SK-N-SH (cell line): ENCODE results near the gene BTRC. TPM values are rescaled to one million over a fixed set of nuclear protein-coding genes. Genes with fewer than 3 reads are reported as not detected.

Source experiments
- CTCF ChIA-PET: fragments of 300-600, 350-600 bp; formaldehyde crosslinking; extraction: SDS; loops from one replicate; lab custom pipeline; 2021; lab: Yijun Ruan, JAX
- POLR2A ChIA-PET: fragments of 350-600 bp; sonication (Branson Sonifier 250); formaldehyde crosslinking; extraction: SDS; loops from one replicate; lab custom pipeline; 2020; ENCODE audit warnings: antibody characterized with exemption, inconsistent platforms; lab: Yijun Ruan, JAX
- DNase-seq: peaks from one replicate; pipeline ENCODE4 v3.0.0; 2012
- H2AFZ ChIP-seq: fragments of 200-600 bp; sonication (generic); 2 replicates; pipeline ENCODE4 v1.8.1; 2016; ENCODE audit warnings: antibody characterized with exemption, mild to moderate bottlenecking, low read depth
- H3F3A ChIP-seq: fragments of 200-600 bp; sonication (generic); replicated peaks from 2 replicates; pipeline ENCODE3; 2016; ENCODE audit warnings: antibody characterized with exemption, mild to moderate bottlenecking; ENCODE audit not compliant: insufficient read depth
- H3K27ac ChIP-seq, 2 experiments: fragments of 200-500 bp in 1 of 2; fragments of 200-600 bp in 1 of 2; sonication (Bioruptor generic) in 1 of 2; sonication (generic), shearing (Covaris generic) in 1 of 2; 2 replicates each; pipeline versions ENCODE4 v1.5.1 to v1.6.1; 2014 to 2016; ENCODE audit warnings: low read depth in 2 of 2, inconsistent platforms in 1 of 2, low read length in 1 of 2, mild to moderate bottlenecking in 1 of 2, mixed read lengths in 1 of 2
- H3K27me3 ChIP-seq: fragments of 200-600 bp; sonication (generic), shearing (Covaris generic); 2 replicates; pipeline ENCODE4 v1.6.1; 2016; ENCODE audit warnings: mixed run types; ENCODE audit not compliant: insufficient read depth
- H3K36me3 ChIP-seq, 2 experiments: fragments of 200-500 bp in 1 of 2; fragments of 200-600 bp in 1 of 2; sonication (Bioruptor generic) in 1 of 2; sonication (generic) in 1 of 2; replicated peaks in 1 of 2; 2 replicates each; pipeline versions ENCODE3 to v1.5.1; 2014 to 2016; ENCODE audit warnings: low read length in 1 of 2, mild to moderate bottlenecking in 1 of 2; ENCODE audit not compliant: insufficient read depth in 2 of 2, control insufficient read depth in 1 of 2
- H3K4me1 ChIP-seq, 2 experiments: fragments of 200-500 bp in 1 of 2; fragments of 200-600 bp in 1 of 2; sonication (Bioruptor generic) in 1 of 2; sonication (generic), shearing (Covaris generic) in 1 of 2; 2 replicates each; pipeline versions ENCODE4 v1.5.1 to v1.6.1; 2014 to 2016; ENCODE audit warnings: low read depth in 1 of 2, low read length in 1 of 2, mixed run types in 1 of 2; ENCODE audit not compliant: insufficient read depth in 2 of 2, control insufficient read depth in 1 of 2
- H3K4me2 ChIP-seq: fragments of 200-600 bp; sonication (generic), shearing (Covaris generic); 2 replicates; pipeline ENCODE4 v1.6.1; 2017; ENCODE audit warnings: mixed run types
- H3K4me3 ChIP-seq, 2 experiments: fragments of 200-500 bp in 1 of 2; fragments of 200-600 bp in 1 of 2; sonication (Bioruptor generic) in 1 of 2; sonication (generic), shearing (Covaris generic) in 1 of 2; 2 replicates each; pipeline versions ENCODE4 v1.5.1 to v1.8.1; 2014 to 2016; ENCODE audit warnings: low read depth in 2 of 2, inconsistent platforms in 1 of 2, low read length in 1 of 2, mild to moderate bottlenecking in 1 of 2, mixed read lengths in 1 of 2, moderate library complexity in 1 of 2
- H3K79me2 ChIP-seq: fragments of 200-600 bp; sonication (generic); 2 replicates; pipeline ENCODE4 v1.8.1; 2017; ENCODE audit warnings: mild to moderate bottlenecking; ENCODE audit not compliant: insufficient read depth
- H3K9ac ChIP-seq: fragments of 200-600 bp; sonication (generic); 2 replicates; pipeline ENCODE4 v1.6.1; 2017; ENCODE audit warnings: mixed run types
- H3K9me2 ChIP-seq: fragments of 200-600 bp; sonication (generic); 2 replicates; pipeline ENCODE4 v1.6.1; 2017; ENCODE audit warnings: mixed run types
- H3K9me3 ChIP-seq: fragments of 200-600 bp; sonication (generic); 2 replicates; pipeline ENCODE4 v1.6.1; 2017; ENCODE audit warnings: mixed run types, mild to moderate bottlenecking, moderate library complexity
- H4K20me1 ChIP-seq: fragments of 200-600 bp; sonication (generic); 2 replicates; pipeline ENCODE4 v1.6.1; 2017; ENCODE audit warnings: mild to moderate bottlenecking, mixed run types; ENCODE audit not compliant: insufficient read depth
- ELF1 ChIP-seq: IDR thresholded peaks from 2 replicates; pipeline ENCODE4 v1.4.0; 2012
- FOXM1 ChIP-seq: IDR thresholded peaks from 2 replicates; pipeline ENCODE4 v1.4.0; 2012; ENCODE audit warnings: low read depth, mild to moderate bottlenecking
- GATA2 ChIP-seq: sonication (generic); formaldehyde crosslinking; IDR thresholded peaks from 2 replicates; pipeline ENCODE4 v1.5.0; 2020; ENCODE audit warnings: mild to moderate bottlenecking, missing genetic modification reagents
- NFIC ChIP-seq: IDR thresholded peaks from 2 replicates; pipeline ENCODE4 v1.4.0; 2012; ENCODE audit warnings: borderline replicate concordance
- NRF1 ChIP-seq: IDR thresholded peaks from 2 replicates; pipeline ENCODE4 v1.6.1; 2012; ENCODE audit warnings: low read depth, mild to moderate bottlenecking, low read length
- POLR2AphosphoS5 ChIP-seq: IDR thresholded peaks from 2 replicates; pipeline ENCODE4 v1.6.1; 2012; ENCODE audit warnings: low read depth, low read length
- RAD21 ChIP-seq: IDR thresholded peaks from 2 replicates; pipeline ENCODE4 v1.6.1; 2012; ENCODE audit warnings: mild to moderate bottlenecking, low read length
- RXRA ChIP-seq: IDR thresholded peaks from 2 replicates; pipeline ENCODE4 v1.4.0; 2012; ENCODE audit warnings: low read depth, mild to moderate bottlenecking, borderline replicate concordance
- SMC3 ChIP-seq: IDR thresholded peaks from 2 replicates; pipeline ENCODE4 v1.6.1; 2012; ENCODE audit warnings: low read depth, low read length, improper control_type of control experiment
- WGBS: methylation state at CpG from one replicate; pipeline ENCODE4 v1.1.6; 2017; ENCODE audit warnings: low lambda C conversion rate; 5-methylcytosine and 5-hydroxymethylcytosine counted together
- polyA plus RNA-seq, 3 experiments: library from polyadenylated mRNA; depleted of rRNA; stranded (reverse); fragments of >200 nt; gene quantifications; 2 replicates each; pipeline ENCODE4 v1.2.3, GENCODE V29; 2012
- TF ChIP-seq, protein P1 (sequence below): IDR thresholded peaks from 2 replicates; pipeline ENCODE4 v1.4.0; 2012; ENCODE audit warnings: low read depth, borderline replicate concordance
- TF ChIP-seq, protein P2 (sequence below): IDR thresholded peaks from 2 replicates; pipeline ENCODE4 v1.4.0; 2012; ENCODE audit warnings: low read depth

BTRC gene
- polyA plus RNA-seq, 1 of the 3 experiments (the other 2 are of a cell fraction): 6.5 TPM

DNA sequence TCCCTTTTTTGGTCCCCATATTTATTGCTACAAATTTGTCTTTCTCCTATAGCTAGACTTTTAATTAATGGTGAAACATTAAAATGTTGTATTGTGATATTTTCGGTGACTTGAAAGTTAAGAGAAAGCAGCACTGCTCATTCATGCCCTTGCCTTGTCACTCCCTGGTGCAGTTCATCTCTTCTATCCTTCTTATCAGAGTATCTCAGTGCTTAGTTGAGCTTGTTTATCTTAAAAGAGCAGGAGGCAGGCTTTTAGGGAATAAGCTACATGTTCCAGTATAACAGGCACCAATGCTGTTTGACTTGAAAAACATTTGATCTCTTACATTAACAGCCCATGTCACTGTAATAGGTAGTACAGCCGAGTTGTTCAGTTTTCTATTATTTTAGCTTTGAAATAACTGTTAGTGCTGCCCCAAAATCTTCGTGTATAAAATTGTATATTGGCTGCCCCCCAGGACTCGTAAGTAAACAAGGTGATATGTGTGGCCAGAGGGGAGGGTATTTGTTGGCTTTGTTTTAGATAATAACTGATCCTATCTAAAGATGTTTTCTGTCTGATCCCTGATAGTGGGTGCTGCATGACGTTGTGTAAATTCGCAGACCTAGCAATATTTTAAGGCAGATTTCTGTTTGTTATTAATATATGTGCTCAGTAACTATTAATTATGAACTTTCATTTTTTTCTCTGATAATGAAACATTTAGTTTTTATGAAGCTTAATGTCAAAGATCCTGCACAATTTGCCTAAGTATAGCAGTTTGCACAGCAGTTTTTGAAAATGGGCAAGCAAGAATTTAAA is 96.5 kb downstream of the BTRC start:
- peaks cover 15% of the 10 kb centered on the region for H4K20me1 ChIP-seq
- ChIA-PET POLR2A (interaction anchor here (0.8 to 1.1 kb wide), 3 partner anchors 11 to 158 kb away, joined by 3 read pairs; no protein-coding TSS in a partner anchor), CTCF (interaction anchor here (1.0 to 9.0 kb wide), 13 partner anchors 9 to 236 kb away, joined by 4 to 102 read pairs (median 6); no protein-coding TSS in a partner anchor)
- H3K4me2 ChIP-seq: no peak overlapping the region
- H3K9ac ChIP-seq: no peak overlapping the region
- no peak overlapping the region for H3K4me3 ChIP-seq
- TF ChIP-seq SMC3: no peak
- TF ChIP-seq GATA2 (CRISPR knock-in tag): peak; percentile 91
- TF ChIP-seq, protein P1, sequence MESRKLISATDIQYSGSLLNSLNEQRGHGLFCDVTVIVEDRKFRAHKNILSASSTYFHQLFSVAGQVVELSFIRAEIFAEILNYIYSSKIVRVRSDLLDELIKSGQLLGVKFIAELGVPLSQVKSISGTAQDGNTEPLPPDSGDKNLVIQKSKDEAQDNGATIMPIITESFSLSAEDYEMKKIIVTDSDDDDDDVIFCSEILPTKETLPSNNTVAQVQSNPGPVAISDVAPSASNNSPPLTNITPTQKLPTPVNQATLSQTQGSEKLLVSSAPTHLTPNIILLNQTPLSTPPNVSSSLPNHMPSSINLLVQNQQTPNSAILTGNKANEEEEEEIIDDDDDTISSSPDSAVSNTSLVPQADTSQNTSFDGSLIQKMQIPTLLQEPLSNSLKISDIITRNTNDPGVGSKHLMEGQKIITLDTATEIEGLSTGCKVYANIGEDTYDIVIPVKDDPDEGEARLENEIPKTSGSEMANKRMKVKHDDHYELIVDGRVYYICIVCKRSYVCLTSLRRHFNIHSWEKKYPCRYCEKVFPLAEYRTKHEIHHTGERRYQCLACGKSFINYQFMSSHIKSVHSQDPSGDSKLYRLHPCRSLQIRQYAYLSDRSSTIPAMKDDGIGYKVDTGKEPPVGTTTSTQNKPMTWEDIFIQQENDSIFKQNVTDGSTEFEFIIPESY: no peak
- TF ChIP-seq, protein P2, sequence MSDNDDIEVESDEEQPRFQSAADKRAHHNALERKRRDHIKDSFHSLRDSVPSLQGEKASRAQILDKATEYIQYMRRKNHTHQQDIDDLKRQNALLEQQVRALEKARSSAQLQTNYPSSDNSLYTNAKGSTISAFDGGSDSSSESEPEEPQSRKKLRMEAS: no peak
- TF ChIP-seq RAD21: no peak
- no peaks in the 10 kb centered on the region for H3F3A ChIP-seq
- no peaks in the 10 kb centered on the region for H3K9me2 ChIP-seq
- no peaks in the 10 kb centered on the region for H3K36me3 ChIP-seq
- WGBS: 73% methylated on average over 6 of the region's 6 CpGs
- no peak overlapping the region for H2AFZ ChIP-seq
- peak; percentile 19 for DNase-seq
- H3K27ac ChIP-seq: no peak overlapping the region; a peak in 1 of 4 replicates
- no peaks in the 10 kb centered on the region for H3K79me2 ChIP-seq
- H3K4me1 ChIP-seq: peaks cover 0 to 41% of the 10 kb centered on the region in 2 experiments; a peak in 2 of 4 replicates
- H3K27me3 ChIP-seq: no peaks in the 10 kb centered on the region
- H3K9me3 ChIP-seq: no peaks in the 10 kb centered on the region

DNA sequence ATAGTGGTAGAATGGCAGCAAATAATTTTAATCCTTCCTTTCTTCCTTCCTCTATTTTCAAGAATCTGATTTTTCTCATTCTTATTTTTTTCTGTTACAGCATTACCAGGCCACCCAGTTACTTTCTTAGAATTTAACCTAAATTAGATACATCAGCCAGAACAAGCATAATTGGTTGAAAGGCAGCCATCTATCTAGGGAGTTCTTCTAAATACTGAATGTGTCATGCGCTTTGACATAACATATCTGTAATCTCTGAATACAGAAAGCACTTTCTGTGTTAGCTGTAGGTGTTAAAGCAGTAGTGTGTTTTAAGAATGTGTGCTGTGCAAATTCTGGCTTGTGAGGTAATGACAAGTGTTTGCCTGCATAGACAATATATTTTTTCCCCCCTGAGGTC is 97.3 kb downstream of the BTRC start:
- Histone ChIP-seq H2AFZ (no peak overlapping the region), H4K20me1 (peaks cover 15% of the 10 kb centered on the region)

More for the DNA sequence above, 97.3 kb downstream of the BTRC start:
- no peaks in the 10 kb centered on the region for H3K27me3 ChIP-seq
- H3K9me2 ChIP-seq: no peaks in the 10 kb centered on the region
- no peak overlapping the region for H3K4me2 ChIP-seq
- 88% methylated on average over 1 of the region's 1 CpG for WGBS
- no peaks in the 10 kb centered on the region for H3K9me3 ChIP-seq
- TF ChIP-seq RXRA (no peak), ELF1 (no peak), NRF1 (no peak), FOXM1 (no peak), NFIC (no peak), POLR2AphosphoS5 (no peak)
- H3K9ac ChIP-seq: no peak overlapping the region
- POLR2A ChIA-PET: no interaction called here
- no peaks in the 10 kb centered on the region for H3F3A ChIP-seq
- H3K27ac ChIP-seq: no peak overlapping the region
- H3K4me3 ChIP-seq: no peak overlapping the region
- CTCF ChIA-PET: interaction anchor here (1.0 to 9.0 kb wide), 8 partner anchors 10 to 237 kb away, joined by 3 to 102 read pairs (median 11); no protein-coding TSS in a partner anchor
- H3K79me2 ChIP-seq: no peaks in the 10 kb centered on the region
- H3K36me3 ChIP-seq: no peaks in the 10 kb centered on the region
- DNase-seq: no peak
- H3K4me1 ChIP-seq: peaks cover 0 to 41% of the 10 kb centered on the region in 2 experiments; a peak in 2 of 4 replicates
